RWPE1 (cell line): ENCODE results near the gene NKX6-2.

Source experiments
- CTCF ChIA-PET: fragments of 350-600 bp; sonication (Branson Sonifier 250); formaldehyde crosslinking; extraction: SDS; loops from one replicate; lab custom pipeline; 2021; lab: Yijun Ruan, JAX
- POLR2A ChIA-PET: fragments of 400-600 bp; formaldehyde crosslinking; extraction: SDS; loops from one replicate; lab custom pipeline; 2020; ENCODE audit warnings: antibody characterized with exemption; ENCODE audit not compliant: low non-redundant PET; lab: Yijun Ruan, JAX
- DNase-seq: peaks from one replicate; pipeline ENCODE4 v3.0.0; 2012; ENCODE audit warnings: low spot score
- H3K27ac ChIP-seq: fragments of 450-650 bp; 2 replicates; pipeline ENCODE4 v1.5.1; 2017
- TF ChIP-seq, protein P1 (sequence below): fragments of 450-650 bp; conservative IDR thresholded peaks from 2 replicates; pipeline ENCODE4 v1.5.1; 2017; ENCODE audit warnings: low read depth, mild to moderate bottlenecking

Gene NKX6-2

DNA sequence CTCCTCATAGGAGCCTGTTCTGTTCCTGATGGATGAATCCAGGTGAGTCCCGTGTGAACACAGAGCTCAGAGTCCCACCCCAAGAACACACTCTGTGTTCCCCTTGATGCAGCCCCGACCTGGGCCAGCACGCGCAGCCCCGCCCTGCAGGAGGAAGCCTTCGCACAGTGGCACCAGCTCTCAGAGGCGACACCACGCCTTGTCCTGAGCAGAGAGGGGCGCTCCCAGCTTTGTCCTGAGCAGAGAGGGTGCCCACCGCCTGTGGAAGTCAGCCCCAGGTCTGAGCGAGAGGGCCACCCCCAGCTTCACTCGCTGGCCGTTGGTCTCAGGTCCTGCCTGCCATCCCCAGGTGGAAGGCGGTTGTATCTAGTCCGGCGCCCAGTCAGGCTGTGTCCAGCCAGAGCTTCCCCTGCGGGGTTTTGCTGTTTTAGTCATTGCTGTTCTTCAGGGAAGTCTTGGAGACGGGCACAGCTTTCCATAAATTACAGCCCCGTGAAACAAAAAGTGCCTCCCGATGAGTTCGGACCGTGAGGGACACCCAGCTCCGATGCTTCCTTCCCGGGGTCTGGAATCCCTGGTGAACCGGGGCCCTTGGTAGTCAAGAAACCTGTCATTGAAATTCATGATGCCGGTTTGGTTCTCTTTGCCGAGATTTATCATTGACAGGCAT, 43.6 kb downstream of the NKX6-2 start:
- TF ChIP-seq, protein P1, sequence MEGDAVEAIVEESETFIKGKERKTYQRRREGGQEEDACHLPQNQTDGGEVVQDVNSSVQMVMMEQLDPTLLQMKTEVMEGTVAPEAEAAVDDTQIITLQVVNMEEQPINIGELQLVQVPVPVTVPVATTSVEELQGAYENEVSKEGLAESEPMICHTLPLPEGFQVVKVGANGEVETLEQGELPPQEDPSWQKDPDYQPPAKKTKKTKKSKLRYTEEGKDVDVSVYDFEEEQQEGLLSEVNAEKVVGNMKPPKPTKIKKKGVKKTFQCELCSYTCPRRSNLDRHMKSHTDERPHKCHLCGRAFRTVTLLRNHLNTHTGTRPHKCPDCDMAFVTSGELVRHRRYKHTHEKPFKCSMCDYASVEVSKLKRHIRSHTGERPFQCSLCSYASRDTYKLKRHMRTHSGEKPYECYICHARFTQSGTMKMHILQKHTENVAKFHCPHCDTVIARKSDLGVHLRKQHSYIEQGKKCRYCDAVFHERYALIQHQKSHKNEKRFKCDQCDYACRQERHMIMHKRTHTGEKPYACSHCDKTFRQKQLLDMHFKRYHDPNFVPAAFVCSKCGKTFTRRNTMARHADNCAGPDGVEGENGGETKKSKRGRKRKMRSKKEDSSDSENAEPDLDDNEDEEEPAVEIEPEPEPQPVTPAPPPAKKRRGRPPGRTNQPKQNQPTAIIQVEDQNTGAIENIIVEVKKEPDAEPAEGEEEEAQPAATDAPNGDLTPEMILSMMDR = no peak
- ChIA-PET CTCF (interaction anchor here (0.7 kb wide), 2 partner anchors 8 to 11 kb away, joined by 3 to 4 read pairs; no protein-coding TSS in a partner anchor), POLR2A (no interaction called here)
- DNase-seq = no peak
- no peak overlapping the region for H3K27ac ChIP-seq

- ChIA-PET POLR2A (no interaction called here), CTCF (interaction anchor here (1.1 kb wide), 1 partner anchor 86 kb away, joined by 3 read pairs; no protein-coding TSS in a partner anchor)
- TF ChIP-seq, protein P1 = no peak
- DNase-seq = no peak
- no peak overlapping the region for H3K27ac ChIP-seq
These were observed 45.4 kb downstream of the NKX6-2 start for GRCh38 chr10:132740588-132740987.

DNA sequence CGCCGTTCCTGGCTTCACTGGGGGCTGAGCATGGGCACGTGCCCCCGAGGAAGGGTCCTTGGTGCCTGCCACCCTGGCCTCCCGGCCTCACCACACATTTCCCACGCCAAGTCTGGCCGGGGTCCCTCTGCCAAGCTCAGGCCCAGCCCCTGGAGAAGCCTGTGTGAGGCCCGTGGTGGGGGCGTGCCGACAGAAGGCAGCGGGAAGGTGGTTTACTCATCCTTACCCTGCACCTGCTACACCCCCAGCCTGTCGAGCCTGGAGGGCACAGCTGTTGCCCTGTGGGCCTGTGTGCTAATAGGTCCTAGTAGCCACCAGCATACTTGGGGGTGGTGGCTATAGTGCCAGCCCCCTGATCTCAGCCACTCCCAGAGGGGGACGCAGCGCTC, 46.7 kb downstream of the NKX6-2 start:
- POLR2A ChIA-PET = no interaction called here
- DNase-seq = no peak
- CTCF ChIA-PET = no interaction called here
- no peak overlapping the region for H3K27ac ChIP-seq
- TF ChIP-seq, protein P1 = no peak

GRCh38 chr10:132738454-132739224, 47.3 kb downstream of the NKX6-2 start:
- no peak for DNase-seq
- ChIA-PET CTCF (interaction anchor here (1.6 kb wide), 1 partner anchor 84 kb away, joined by 5 read pairs; no protein-coding TSS in a partner anchor), POLR2A (no interaction called here)
- TF ChIP-seq, protein P1 = no peak
- no peak overlapping the region for H3K27ac ChIP-seq

DNA sequence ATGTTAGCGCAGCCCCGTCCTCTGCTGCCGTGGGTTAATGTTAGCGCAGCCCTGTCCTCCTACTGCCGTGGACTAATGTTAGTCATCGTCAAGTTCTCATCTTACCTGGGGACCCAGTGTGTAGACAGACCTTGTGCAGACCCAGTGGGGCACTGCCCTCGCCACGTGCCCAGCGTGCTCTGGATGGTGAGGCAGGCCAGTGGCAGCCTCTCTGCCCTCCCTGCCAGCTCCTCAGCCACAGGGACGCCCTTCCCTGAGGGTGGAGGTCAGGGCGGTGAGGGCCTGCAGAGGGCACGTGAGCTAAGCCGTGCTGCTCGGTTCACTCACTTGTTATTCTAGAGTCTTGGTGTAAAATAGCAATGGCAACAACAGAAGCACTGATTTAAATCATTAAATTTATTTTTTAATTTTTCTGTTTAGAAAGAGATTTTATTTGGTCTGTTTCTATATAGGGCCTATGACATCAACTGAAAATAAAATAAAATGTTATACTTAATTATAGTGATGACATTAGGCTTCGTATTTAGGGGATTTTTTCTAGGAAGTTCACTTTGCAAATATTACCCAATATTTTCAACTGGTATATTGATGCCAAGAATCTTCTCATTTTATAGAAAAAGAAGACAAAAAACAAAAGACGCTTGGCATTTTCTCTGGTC, 48.4 kb downstream of the NKX6-2 start:
- H3K27ac ChIP-seq = no peak overlapping the region
- ChIA-PET POLR2A (no interaction called here), CTCF (interaction anchor here (1.6 kb wide), 1 partner anchor 83 kb away, joined by 5 read pairs; no protein-coding TSS in a partner anchor)
- TF ChIP-seq, protein P1 = no peak
- DNase-seq = no peak

DNA sequence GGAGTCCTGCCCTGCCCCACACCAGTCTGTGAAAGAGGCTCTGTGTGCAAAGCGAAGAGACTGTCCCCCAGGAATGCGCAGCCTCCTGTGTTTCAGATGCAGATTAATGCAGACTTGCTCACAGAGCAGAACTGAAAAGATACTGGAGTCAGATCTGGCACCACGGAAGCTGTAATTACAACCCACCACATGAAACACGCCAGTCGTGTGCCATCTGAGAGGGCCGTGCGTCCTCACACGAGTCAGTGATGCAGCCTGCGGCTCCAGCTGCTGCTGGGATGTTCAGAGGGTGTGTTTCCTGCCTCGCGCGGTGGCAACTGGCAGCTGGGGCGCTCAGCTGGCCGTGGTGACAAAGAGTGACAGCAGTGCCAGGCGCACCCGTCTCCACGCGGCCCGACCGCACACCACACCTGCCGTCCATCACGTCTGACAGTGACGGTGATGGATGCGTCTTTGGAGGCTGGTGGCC, 50.0 kb downstream of the NKX6-2 start:
- ChIA-PET POLR2A (no interaction called here), CTCF (interaction anchor here (0.6 kb wide), 2 partner anchors 82 to 203 kb away, joined by 3 read pairs; no protein-coding TSS in a partner anchor)
- no peak for DNase-seq
- TF ChIP-seq, protein P1 = no peak
- H3K27ac ChIP-seq = no peak overlapping the region
